ENCODE measurements around the gene SRPK3. TPM values are rescaled to one million over a fixed set of nuclear protein-coding genes. Genes with fewer than 3 reads are reported as not detected.

Gene SRPK3
- total RNA-seq, 2 experiments from 2014 or later: not detected

GRCh38 chrX:153777261-153778090, 3.4 kb upstream of the SRPK3 start:
- DNase-seq (no peak), ATAC-seq (no peak)
- CTCF ChIA-PET: interaction anchor here (0.5 to 2.2 kb wide), 2 partner anchors 17 to 214 kb away, joined by 4 to 9 read pairs; partner anchors contain the start of genes IDH3G and SSR4
- H3K27me3 Mint-ChIP-seq: peaks cover 8% of the 10 kb centered on the region
- H3K36me3 Mint-ChIP-seq: no peaks in the 10 kb centered on the region
- no peaks in the 10 kb centered on the region for H3K4me1 Mint-ChIP-seq
- no peaks in the 10 kb centered on the region for H3K9me3 Mint-ChIP-seq (ENCODE audit: low read depth)
- H3K27ac Mint-ChIP-seq: no peak overlapping the region
- no peak overlapping the region for H3K4me3 Mint-ChIP-seq

- Mint-ChIP-seq H3K4me1 (no peaks in the 10 kb centered on the region), H3K9me3 (ENCODE audit: low read depth) (no peaks in the 10 kb centered on the region), H3K36me3 (no peaks in the 10 kb centered on the region), H3K27ac (no peak overlapping the region), H3K27me3 (peaks cover 8% of the 10 kb centered on the region), H3K4me3 (no peak overlapping the region)
- CTCF ChIA-PET: interaction anchor here (0.5 to 2.2 kb wide), 2 partner anchors 16 to 215 kb away, joined by 4 to 9 read pairs; partner anchors contain the start of genes IDH3G and SSR4
- ATAC-seq: no peak
- DNase-seq: no peak
Observed at GRCh38 chrX:153778181-153778580, 2.7 kb upstream of the SRPK3 start.

GRCh38 chrX:153778684-153779101, 2.1 kb upstream of the SRPK3 start:
- no peak for DNase-seq
- no peaks in the 10 kb centered on the region for H3K4me1 Mint-ChIP-seq
- no peaks in the 10 kb centered on the region for H3K9me3 Mint-ChIP-seq (ENCODE audit: low read depth)
- no peak overlapping the region for H3K27ac Mint-ChIP-seq
- CTCF ChIA-PET: interaction anchor here (2.2 kb wide), 1 partner anchor 16 kb away, joined by 9 read pairs; the partner anchor contains the start of genes IDH3G and SSR4
- no peak overlapping the region for H3K4me3 Mint-ChIP-seq
- H3K27me3 Mint-ChIP-seq: peaks cover 8% of the 10 kb centered on the region
- no peaks in the 10 kb centered on the region for H3K36me3 Mint-ChIP-seq
- no peak for ATAC-seq

GRCh38 chrX:153779891-153780677, 757 bp upstream of the SRPK3 start:
- Mint-ChIP-seq H3K36me3 (no peaks in the 10 kb centered on the region), H3K27ac (no peak overlapping the region), H3K27me3 (peaks cover 8% of the 10 kb centered on the region), H3K9me3 (ENCODE audit: low read depth) (no peaks in the 10 kb centered on the region), H3K4me1 (no peaks in the 10 kb centered on the region), H3K4me3 (no peak overlapping the region)
- CTCF ChIA-PET: interaction anchor here (0.6 kb wide), 1 partner anchor 225 kb away, joined by 3 read pairs; no protein-coding TSS in a partner anchor
- DNase-seq (no peak), ATAC-seq (no peak)

- Mint-ChIP-seq H3K9me3 (ENCODE audit: low read depth) (no peaks in the 10 kb centered on the region), H3K36me3 (peaks cover 2% of the 10 kb centered on the region), H3K4me3 (no peak overlapping the region), H3K4me1 (no peaks in the 10 kb centered on the region), H3K27ac (no peak overlapping the region), H3K27me3 (peaks cover 8% of the 10 kb centered on the region)
- no peak for DNase-seq
- CTCF ChIA-PET: interaction anchor here (0.9 kb wide), 1 partner anchor 18 kb away, joined by 3 read pairs; no protein-coding TSS in a partner anchor
- no peak for ATAC-seq
Observed at GRCh38 chrX:153781428-153782047, 697 bp downstream of the SRPK3 start.

- H3K27me3 Mint-ChIP-seq: peaks cover 8% of the 10 kb centered on the region
- no peak overlapping the region for H3K4me3 Mint-ChIP-seq
- H3K4me1 Mint-ChIP-seq: no peaks in the 10 kb centered on the region
- no peak for ATAC-seq
- no peak for DNase-seq
- H3K36me3 Mint-ChIP-seq: peaks cover 2% of the 10 kb centered on the region
- no peak overlapping the region for H3K27ac Mint-ChIP-seq
- CTCF ChIA-PET: no interaction called here
- no peaks in the 10 kb centered on the region for H3K9me3 Mint-ChIP-seq (ENCODE audit: low read depth)
Observed at GRCh38 chrX:153782313-153782712, 1.5 kb downstream of the SRPK3 start.

- CTCF ChIA-PET: no interaction called here
- no peak for DNase-seq
Observed at GRCh38 chrX:153782871-153783270, 2.0 kb downstream of the SRPK3 start.

GRCh38 chrX:153783378-153784013, 2.7 kb downstream of the SRPK3 start:
- H3K9me3 Mint-ChIP-seq (ENCODE audit: low read depth): no peaks in the 10 kb centered on the region
- H3K27ac Mint-ChIP-seq: no peak overlapping the region
- no peak for ATAC-seq
- H3K4me3 Mint-ChIP-seq: no peak overlapping the region
- no peak for DNase-seq
- peaks cover 8% of the 10 kb centered on the region for H3K27me3 Mint-ChIP-seq
- peaks cover 2% of the 10 kb centered on the region for H3K36me3 Mint-ChIP-seq
- CTCF ChIA-PET: no interaction called here
- no peaks in the 10 kb centered on the region for H3K4me1 Mint-ChIP-seq

More at GRCh38 chrX:153782871-153783270, 2.0 kb downstream of the SRPK3 start:
- H3K27me3 Mint-ChIP-seq: peaks cover 8% of the 10 kb centered on the region
- no peak for ATAC-seq
- H3K36me3 Mint-ChIP-seq: peaks cover 2% of the 10 kb centered on the region
- no peak overlapping the region for H3K27ac Mint-ChIP-seq
- no peaks in the 10 kb centered on the region for H3K4me1 Mint-ChIP-seq
- no peak overlapping the region for H3K4me3 Mint-ChIP-seq
- no peaks in the 10 kb centered on the region for H3K9me3 Mint-ChIP-seq (ENCODE audit: low read depth)

- Mint-ChIP-seq H3K27ac (no peak overlapping the region), H3K4me1 (no peaks in the 10 kb centered on the region), H3K9me3 (ENCODE audit: low read depth) (no peaks in the 10 kb centered on the region), H3K36me3 (peaks cover 2% of the 10 kb centered on the region), H3K4me3 (no peak overlapping the region), H3K27me3 (peaks cover 8% of the 10 kb centered on the region)
- DNase-seq (no peak), ATAC-seq (no peak)
- CTCF ChIA-PET: no interaction called here
Observed at GRCh38 chrX:153784325-153784967, 3.6 kb downstream of the SRPK3 start.

GRCh38 chrX:153786669-153787068, 5.8 kb downstream of the SRPK3 start:
- Mint-ChIP-seq H3K9me3 (ENCODE audit: low read depth) (no peaks in the 10 kb centered on the region), H3K27me3 (no peaks in the 10 kb centered on the region), H3K4me3 (no peak overlapping the region), H3K36me3 (peaks cover 2% of the 10 kb centered on the region), H3K27ac (no peak overlapping the region), H3K4me1 (no peaks in the 10 kb centered on the region)
- ATAC-seq (no peak), DNase-seq (no peak)
- CTCF ChIA-PET: no interaction called here

- Mint-ChIP-seq H3K36me3 (peaks cover 3% of the 10 kb centered on the region), H3K9me3 (ENCODE audit: low read depth) (no peaks in the 10 kb centered on the region), H3K27me3 (no peaks in the 10 kb centered on the region), H3K4me3 (no peak overlapping the region), H3K4me1 (peaks cover 6% of the 10 kb centered on the region), H3K27ac (no peak overlapping the region)
- no peak for ATAC-seq
- CTCF ChIA-PET: no interaction called here
- no peak for DNase-seq
Observed at GRCh38 chrX:153789654-153790053, 8.8 kb downstream of the SRPK3 start.

GRCh38 chrX:153791104-153791852, 10.4 kb downstream of the SRPK3 start:
- Mint-ChIP-seq H3K27ac (no peak overlapping the region), H3K36me3 (peaks cover 3% of the 10 kb centered on the region), H3K4me3 (no peak overlapping the region), H3K9me3 (ENCODE audit: low read depth) (no peaks in the 10 kb centered on the region), H3K27me3 (no peaks in the 10 kb centered on the region), H3K4me1 (peaks cover 11% of the 10 kb centered on the region)
- ATAC-seq (no peak), DNase-seq (no peak)
- CTCF ChIA-PET: no interaction called here

Measured in activated CD8-positive, alpha-beta memory T cell treated with anti-CD3 and anti-CD28 coated beads, Interleukin-2, amount 10 ng/mL, durations not matched to agents 7 days and 5 days (primary cell).